Activated naive CD4-positive, alpha-beta T cell treated with Interleukin-2 at 50 U/mL for 16 hours (primary cell): Measurements from ENCODE around the gene METTL25.

ENCODE experiments used
- DNase-seq: peaks from one replicate; pipeline ENCODE4 v3.0.0-alpha.2; 2020

METTL25 gene

DNA sequence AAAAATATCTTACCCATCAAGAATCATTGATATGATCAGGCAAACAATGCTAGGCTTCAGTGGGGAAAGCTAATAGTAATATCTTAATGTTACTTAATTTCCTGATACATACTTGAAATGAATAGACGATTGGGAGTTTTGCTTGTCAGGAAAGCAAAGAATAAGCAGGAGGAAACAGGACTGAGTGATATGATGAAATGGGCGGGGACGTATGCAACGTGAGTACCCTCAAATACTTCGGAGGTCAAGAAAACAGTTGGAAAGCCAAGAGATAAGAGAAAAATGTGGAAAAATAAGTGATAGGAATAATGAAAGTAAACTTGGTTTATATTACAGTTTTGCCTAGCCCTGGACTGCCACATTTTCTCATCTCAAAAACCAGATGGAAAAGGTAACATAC, 49.2 kb downstream of the METTL25 start:
- no peak for DNase-seq

DNA sequence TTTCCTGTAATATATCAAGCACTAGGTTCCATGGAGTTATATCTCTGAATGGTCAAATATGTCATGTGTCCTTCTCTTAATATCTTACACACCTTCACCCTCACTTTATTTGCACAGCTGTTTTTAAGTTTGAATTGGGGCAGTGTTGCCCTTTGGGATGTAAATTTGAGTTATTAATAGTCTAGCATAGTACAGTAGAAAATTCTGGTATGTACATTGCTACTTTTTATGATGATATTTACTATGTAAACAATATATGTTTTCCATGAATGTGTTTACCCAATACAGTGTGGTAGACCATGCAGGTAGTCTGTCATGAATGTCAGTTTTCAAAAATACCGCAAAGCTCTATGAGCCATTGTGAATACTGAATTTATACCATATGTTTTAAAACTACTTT, 50.5 kb downstream of the METTL25 start:
- DNase-seq: no peak

DNA sequence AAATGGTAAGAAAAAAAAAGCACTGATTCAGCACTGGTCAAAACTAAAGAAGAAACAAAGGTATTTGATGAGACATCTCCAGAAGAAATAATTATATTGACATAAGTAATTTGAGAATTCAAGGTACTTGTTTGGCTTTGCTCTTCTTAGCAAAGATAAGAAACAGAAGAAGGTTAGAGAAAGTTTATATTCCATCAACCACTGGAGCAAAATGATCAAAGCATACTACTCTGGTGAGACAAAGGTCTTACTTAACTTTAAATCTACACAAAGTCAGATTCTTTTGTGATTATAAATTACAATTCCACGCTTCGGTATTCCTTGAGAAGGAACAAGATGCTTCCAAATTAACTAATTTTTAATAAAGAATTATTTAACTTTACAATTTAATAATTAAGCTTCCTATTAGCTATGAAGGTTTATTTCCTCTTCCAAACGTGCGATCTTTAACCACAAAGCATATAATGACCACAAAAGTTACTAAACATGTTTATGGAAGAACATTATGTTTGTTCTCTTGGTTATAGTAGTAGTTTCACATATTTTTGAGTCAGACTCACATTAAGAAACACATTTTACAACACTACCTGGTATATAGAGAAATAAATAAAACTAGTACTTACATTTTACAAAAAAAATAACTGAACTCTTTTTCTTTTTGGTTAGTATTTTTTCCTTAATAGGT, 53.4 kb downstream of the METTL25 start:
- no peak for DNase-seq

DNA sequence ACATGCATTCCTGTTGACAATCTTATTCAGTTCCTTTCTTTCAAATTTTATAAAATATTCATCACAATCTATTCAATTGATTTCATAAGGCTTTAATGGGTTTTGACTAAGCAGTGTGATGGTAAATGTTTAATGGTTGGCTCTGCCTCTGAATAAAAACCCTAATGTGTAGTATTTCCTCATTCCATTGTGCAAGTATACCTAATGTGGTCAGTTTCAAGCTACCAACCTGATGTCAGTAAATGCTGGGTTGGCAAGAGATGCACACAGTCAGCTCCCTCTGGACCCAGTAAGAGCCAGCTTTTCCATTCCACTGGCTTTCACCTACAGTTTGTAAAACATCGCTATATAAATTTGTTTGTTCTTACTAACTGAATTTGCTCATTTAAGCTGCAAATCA, 53.9 kb downstream of the METTL25 start:
- no peak for DNase-seq

GRCh38 chr12:82414044-82414443, 55.7 kb downstream of the METTL25 start:
- DNase-seq: no peak

DNA sequence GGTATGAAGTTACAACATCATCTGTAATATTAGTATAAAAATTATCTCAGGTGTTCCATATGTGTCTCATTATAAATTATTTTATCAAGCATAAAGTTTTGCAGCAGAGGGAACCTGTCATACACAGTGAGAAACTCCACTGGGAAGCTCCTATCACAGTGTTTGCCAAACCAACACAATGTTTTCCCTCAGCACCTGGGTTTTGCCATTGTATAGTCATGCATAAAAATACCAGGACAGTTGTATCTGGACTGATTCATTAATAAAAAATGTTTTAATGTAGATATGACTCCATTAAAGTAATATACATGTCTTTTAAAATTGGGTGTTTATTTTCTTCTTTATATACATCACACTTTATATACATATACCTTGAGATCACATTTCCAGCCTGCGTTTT, 56.6 kb downstream of the METTL25 start:
- no peak for DNase-seq

DNA sequence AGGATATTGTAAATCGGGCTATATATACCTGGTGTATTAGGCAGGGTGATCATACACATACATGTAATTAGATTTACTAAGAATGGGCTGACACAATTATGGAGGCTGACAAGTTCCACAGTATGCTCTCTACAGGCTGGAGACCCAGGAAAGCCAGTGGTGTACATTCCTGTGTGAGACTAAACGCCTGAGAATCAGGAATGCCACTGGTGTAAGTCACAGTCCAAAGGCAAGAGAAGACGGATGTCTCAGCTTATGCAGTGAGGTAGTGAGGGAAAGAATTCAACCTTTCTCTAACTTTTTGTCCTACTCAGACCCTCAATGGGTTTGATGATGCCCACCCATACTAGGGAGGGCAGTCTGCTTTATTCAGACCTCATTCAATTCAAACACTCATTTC, 57.1 kb downstream of the METTL25 start:
- DNase-seq: no peak

- DNase-seq: no peak
Observed at GRCh38 chr12:82425241-82425640, 66.9 kb downstream of the METTL25 start.

- DNase-seq: no peak
Observed at GRCh38 chr12:82426081-82426480, 67.8 kb downstream of the METTL25 start.

- no peak for DNase-seq
Observed at GRCh38 chr12:82426586-82426985, 68.3 kb downstream of the METTL25 start.

GRCh38 chr12:82430541-82431145, 72.3 kb downstream of the METTL25 start:
- no peak for DNase-seq

DNA sequence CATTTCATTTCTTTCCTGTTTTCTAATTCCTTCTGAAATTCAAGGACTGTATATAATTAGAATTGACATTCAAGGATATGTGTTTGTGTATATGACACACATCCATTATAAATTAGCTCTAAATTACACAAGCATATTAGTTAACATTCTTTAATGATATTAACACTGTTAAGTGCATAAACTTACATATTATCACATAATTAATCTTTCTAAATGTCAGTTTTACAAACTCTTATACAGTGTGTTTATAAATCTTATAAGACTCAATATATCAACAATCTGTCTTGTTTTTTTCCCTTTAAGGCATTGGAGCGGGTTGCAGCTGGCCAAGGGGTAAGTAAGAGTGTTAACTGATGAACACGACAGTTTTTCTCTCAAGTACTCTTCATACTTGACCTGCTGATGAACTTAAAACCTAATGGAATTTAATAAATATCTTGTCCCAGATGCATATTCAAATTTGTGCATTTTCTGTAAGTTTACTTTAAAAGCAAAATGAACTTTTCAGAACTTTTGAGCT, 76.1 kb downstream of the METTL25 start:
- no peak for DNase-seq

- DNase-seq: no peak
Observed at GRCh38 chr12:82436354-82436753, 78.0 kb downstream of the METTL25 start.

DNA sequence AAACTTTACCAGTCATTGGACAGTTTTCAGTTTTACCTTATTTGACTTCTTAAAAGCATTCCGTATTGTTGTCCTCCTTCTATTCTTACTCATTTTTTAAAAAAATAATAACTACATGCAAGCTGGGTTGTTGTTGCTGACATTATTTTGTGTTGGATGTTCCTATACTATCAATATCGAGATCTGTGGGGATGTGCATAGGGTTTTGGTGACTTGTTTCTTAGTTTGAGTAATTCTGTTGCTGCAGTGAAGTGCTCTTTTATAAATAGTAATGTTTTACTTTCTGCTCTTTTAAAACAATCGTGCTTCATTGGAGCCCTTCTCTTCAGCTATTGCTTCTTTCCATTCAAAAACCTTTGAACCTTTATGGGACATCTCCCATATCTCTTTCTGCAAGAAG, 79.4 kb downstream of the METTL25 start:
- DNase-seq: no peak

- no peak for DNase-seq
Observed at GRCh38 chr12:82438356-82438755, 80.0 kb downstream of the METTL25 start.

DNA sequence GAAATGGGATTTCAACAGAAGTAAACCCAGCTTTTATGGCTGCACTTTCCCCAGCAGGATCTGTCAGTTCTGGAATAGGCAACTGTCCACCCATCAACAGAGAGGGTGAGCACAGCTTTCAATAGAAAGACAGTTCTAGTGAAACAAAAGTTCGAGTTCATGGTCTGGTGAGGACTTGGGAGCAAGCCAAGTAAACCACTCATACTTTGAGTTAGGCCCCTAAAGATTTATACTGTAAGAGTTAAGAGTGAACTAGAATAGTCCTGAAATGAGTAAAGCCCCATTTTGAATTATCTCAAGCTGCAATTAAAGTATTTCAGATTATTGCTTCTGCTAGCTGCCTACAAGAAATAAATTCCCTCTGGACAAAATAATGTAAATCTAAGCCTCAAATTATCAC, 82.6 kb downstream of the METTL25 start:
- DNase-seq: no peak

GRCh38 chr12:82448911-82449578, 90.7 kb downstream of the METTL25 start:
- no peak for DNase-seq

- DNase-seq: no peak
Observed at GRCh38 chr12:82456633-82457032, 98.3 kb downstream of the METTL25 start.

DNA sequence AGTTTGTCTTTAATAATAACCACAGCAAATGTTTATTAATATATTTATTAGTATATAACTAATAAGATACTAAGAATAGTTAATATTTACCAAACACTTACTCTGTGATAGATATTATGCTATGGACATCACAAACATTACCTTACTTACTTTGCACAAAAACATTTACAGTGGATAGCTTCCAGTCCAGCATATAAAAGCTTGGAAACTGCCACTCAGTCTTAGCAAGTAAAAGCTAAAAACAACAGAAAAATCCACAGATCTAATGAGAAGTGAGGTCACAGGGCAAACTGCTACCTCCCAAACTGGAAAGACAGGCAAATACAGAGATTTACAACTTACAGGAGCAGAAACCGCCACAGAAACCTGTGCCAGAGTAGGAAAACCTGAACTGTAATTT, 99.8 kb downstream of the METTL25 start:
- no peak for DNase-seq

GRCh38 chr12:82461393-82461792, 103.1 kb downstream of the METTL25 start:
- no peak for DNase-seq

GRCh38 chr12:82461836-82462235, 103.5 kb downstream of the METTL25 start:
- no peak for DNase-seq

DNA sequence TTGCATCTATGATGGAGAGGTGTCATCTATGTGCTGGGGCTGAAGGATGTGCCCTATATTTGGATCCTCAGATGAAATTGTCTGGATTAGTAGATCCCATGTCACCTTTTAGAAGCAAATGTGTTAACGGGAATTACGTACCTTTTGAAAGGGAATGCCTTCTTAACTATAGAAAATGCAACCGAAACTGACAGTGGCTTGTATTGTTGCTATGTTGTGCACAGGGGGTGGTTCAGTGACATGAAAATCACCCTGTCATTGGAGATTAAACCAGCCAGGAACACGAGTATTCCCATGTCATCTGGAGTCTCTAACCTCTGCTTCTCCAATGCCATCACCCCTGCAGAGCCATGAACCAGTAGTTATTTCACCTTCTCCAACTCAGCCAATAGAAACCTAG, 110.2 kb downstream of the METTL25 start:
- no peak for DNase-seq

DNA sequence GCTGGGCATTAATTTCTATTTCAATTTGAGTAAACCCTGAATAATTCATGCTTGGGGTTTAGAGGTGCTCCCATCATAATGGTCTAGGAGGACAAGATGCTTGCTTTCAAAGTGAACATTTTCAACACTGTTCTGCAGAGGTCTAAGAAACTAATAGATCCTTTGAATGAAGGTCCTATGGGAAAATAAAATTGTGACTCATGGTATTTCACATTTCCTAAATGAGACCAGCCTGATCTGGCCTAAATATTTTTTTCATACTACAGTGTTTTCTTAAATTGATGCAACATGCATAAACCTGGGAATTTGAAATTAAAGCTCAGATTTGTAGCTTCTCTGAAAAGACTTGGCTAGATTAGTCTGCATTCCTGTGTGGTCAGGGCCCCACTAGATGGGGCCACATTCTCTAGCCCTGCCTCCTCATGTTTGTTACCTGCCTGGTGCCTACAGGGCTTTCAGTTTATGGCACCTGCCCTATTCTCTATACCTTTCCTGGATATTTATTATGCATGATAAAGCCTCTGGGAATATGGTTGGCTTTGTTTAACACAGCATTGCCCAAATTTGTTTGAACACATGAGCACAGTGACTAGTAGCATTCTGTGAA, 112.7 kb downstream of the METTL25 start:
- no peak for DNase-seq
